Esophagus squamous epithelium (tissue), 4 donors: ENCODE results near the gene GNAI2.

Experiments
- CTCF ChIP-seq, 6 experiments: fragments of 450-650 bp in 4 of 6; fragments of 200-600 bp in 2 of 6; sonication (generic) in 2 of 6; IDR thresholded peaks; one replicate each; pipeline ENCODE4 v1.5.1; 2016 to 2019; ENCODE audit warnings: antibody characterized with exemption in 6 of 6, mild to moderate bottlenecking in 4 of 6, moderate library complexity in 4 of 6
- POLR2A ChIP-seq, 4 donors: fragments of 450-650 bp; IDR thresholded peaks; one replicate each; pipeline ENCODE4 v1.6.1; 2017; ENCODE audit warnings: antibody characterized with exemption in 4 of 4, mild to moderate bottlenecking in 4 of 4, moderate library complexity in 3 of 4

GRCh38 chr3:50246517-50246954, 10.5 kb downstream of the GNAI2 start:
- TF ChIP-seq CTCF (IDR thresholded peaks at IDR 0.05) (peak in 1 of 6 experiments; percentile 18), POLR2A (IDR thresholded peaks at IDR 0.05) (peak in 1 of 4 donors; percentile 41)
